ENCODE results near the gene SLX4IP.

SLX4IP gene

DNA sequence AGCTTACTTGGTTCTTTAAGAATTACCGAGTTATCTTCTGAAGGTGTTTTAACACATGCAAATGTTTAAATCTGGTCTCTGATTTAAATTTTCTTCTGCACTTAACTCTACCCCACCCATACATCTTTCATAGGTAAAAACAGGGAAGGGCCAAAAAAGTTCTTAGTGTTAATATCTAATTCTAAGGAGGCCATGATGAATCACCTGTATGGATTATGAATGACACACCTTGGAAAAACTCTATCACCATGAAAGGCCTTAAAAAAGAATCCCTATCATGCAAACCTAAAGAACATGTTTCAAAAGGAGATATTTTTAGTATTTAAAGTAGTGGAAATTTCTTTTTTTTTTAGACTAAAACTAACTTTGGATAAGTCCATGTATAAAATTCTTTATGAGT, 54.7 kb downstream of the SLX4IP start:
- no peaks in the 10 kb centered on the region for H3K9me3 ChIP-seq (ENCODE audit: insufficient read depth, low read length)
- no peak overlapping the region for H3K27ac ChIP-seq (ENCODE audit: low read length)
- H3K27me3 ChIP-seq (ENCODE audit: low read depth, low read length) = no peaks in the 10 kb centered on the region
- H3K9ac ChIP-seq (ENCODE audit: low read length) = no peak overlapping the region
- H3K4me2 ChIP-seq (ENCODE audit: low read length) = no peak overlapping the region
- no peaks in the 10 kb centered on the region for H3K36me3 ChIP-seq (replicated peaks; ENCODE audit: low read depth, low read length)
- H2AFZ ChIP-seq (ENCODE audit: low read depth, low read length) = no peak overlapping the region
- H4K20me1 ChIP-seq (ENCODE audit: insufficient read depth, low read length) = no peaks in the 10 kb centered on the region
- H3K79me2 ChIP-seq (ENCODE audit: low read length) = no peaks in the 10 kb centered on the region
- peaks cover 13% of the 10 kb centered on the region for H3K4me1 ChIP-seq (ENCODE audit: low read length)
- TF ChIP-seq, protein P1, sequence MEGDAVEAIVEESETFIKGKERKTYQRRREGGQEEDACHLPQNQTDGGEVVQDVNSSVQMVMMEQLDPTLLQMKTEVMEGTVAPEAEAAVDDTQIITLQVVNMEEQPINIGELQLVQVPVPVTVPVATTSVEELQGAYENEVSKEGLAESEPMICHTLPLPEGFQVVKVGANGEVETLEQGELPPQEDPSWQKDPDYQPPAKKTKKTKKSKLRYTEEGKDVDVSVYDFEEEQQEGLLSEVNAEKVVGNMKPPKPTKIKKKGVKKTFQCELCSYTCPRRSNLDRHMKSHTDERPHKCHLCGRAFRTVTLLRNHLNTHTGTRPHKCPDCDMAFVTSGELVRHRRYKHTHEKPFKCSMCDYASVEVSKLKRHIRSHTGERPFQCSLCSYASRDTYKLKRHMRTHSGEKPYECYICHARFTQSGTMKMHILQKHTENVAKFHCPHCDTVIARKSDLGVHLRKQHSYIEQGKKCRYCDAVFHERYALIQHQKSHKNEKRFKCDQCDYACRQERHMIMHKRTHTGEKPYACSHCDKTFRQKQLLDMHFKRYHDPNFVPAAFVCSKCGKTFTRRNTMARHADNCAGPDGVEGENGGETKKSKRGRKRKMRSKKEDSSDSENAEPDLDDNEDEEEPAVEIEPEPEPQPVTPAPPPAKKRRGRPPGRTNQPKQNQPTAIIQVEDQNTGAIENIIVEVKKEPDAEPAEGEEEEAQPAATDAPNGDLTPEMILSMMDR (IDR thresholded peaks at IDR 0.05; ENCODE audit: low read depth, low read length) = no peak
- no peak for TF ChIP-seq EZH2phosphoT487 (IDR thresholded peaks at IDR 0.05; ENCODE audit: low read depth)
- no peak overlapping the region for H3K4me3 ChIP-seq (ENCODE audit: low read length)

DNA sequence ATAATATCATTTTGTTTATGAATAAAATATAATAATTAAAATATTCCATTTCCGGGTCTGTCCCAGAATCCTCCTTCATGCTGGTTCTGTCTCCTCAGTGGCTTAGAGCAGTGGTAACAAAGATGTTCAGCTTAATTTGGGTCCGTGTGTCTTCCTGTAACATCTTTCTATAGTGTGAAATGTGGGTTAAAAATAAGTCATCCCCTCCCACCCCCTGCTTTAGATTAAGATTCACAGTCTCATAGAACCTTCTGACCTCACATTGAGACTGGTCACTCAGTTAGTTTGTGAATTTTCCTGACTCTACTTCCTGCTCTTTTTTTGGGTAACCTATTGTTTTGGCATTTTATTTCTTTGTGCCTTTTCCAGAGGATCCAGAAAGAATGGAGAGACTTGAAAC, 55.2 kb downstream of the SLX4IP start:
- Histone ChIP-seq H3K9ac (ENCODE audit: low read length) (no peak overlapping the region), H4K20me1 (ENCODE audit: insufficient read depth, low read length) (no peaks in the 10 kb centered on the region), H2AFZ (ENCODE audit: low read depth, low read length) (no peak overlapping the region), H3K9me3 (ENCODE audit: insufficient read depth, low read length) (no peaks in the 10 kb centered on the region), H3K4me3 (ENCODE audit: low read length) (no peak overlapping the region), H3K4me1 (ENCODE audit: low read length) (peaks cover 13% of the 10 kb centered on the region), H3K4me2 (ENCODE audit: low read length) (no peak overlapping the region), H3K36me3 (replicated peaks; ENCODE audit: low read depth, low read length) (no peaks in the 10 kb centered on the region), H3K27me3 (ENCODE audit: low read depth, low read length) (no peaks in the 10 kb centered on the region), H3K79me2 (ENCODE audit: low read length) (no peaks in the 10 kb centered on the region), H3K27ac (ENCODE audit: low read length) (no peak overlapping the region)
- no peak for TF ChIP-seq EZH2phosphoT487 (IDR thresholded peaks at IDR 0.05; ENCODE audit: low read depth)
- TF ChIP-seq, protein P1 (IDR thresholded peaks at IDR 0.05; ENCODE audit: low read depth, low read length) = no peak

DNA sequence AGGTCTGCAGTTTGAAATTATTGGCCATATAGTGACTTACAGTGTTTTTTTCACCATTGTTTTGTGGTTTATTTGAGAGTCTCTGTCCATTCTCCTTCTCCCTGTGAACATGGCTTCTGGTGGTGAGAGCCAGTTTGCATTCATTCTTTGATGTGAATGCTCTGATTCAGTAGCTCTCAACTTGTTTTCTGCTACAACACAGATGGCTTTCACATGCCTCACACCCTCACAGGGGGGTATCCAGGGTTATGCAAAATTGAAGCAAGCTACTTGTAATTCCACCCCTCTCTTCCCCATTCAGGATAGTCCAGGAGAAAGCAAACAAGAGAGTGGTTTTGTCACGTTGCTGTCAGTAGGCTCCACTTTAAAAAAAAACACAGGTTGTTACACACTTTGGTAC, 55.6 kb downstream of the SLX4IP start:
- H3K36me3 ChIP-seq (replicated peaks; ENCODE audit: low read depth, low read length) = no peaks in the 10 kb centered on the region
- TF ChIP-seq EZH2phosphoT487 (IDR thresholded peaks at IDR 0.05; ENCODE audit: low read depth) = no peak
- TF ChIP-seq, protein P1 (IDR thresholded peaks at IDR 0.05; ENCODE audit: low read depth, low read length) = no peak
- H2AFZ ChIP-seq (ENCODE audit: low read depth, low read length) = no peak overlapping the region
- H3K4me1 ChIP-seq (ENCODE audit: low read length) = peaks cover 13% of the 10 kb centered on the region
- no peak overlapping the region for H3K4me2 ChIP-seq (ENCODE audit: low read length)
- no peaks in the 10 kb centered on the region for H4K20me1 ChIP-seq (ENCODE audit: insufficient read depth, low read length)
- no peaks in the 10 kb centered on the region for H3K79me2 ChIP-seq (ENCODE audit: low read length)
- no peaks in the 10 kb centered on the region for H3K9me3 ChIP-seq (ENCODE audit: insufficient read depth, low read length)
- H3K27me3 ChIP-seq (ENCODE audit: low read depth, low read length) = no peaks in the 10 kb centered on the region
- no peak overlapping the region for H3K9ac ChIP-seq (ENCODE audit: low read length)
- no peak overlapping the region for H3K4me3 ChIP-seq (ENCODE audit: low read length)
- no peak overlapping the region for H3K27ac ChIP-seq (ENCODE audit: low read length)

DNA sequence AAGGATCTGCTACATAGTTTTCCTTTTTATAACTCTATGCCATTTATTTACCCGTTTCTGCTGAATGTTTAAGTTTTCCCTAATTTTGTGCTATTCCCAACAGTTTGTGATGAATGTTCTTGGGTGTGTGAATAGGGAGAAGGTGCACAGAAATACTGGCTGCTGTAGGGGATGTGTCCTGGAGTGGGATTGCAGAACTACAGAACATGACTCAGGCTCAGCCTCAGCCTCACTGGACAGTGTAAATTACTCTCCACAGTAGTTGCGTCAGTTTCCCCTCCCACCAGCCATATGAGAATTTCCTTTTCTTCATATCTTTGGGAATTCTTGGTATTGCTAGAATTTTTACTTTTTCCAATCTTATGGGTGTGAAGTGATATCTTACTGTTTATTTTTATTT, 57.0 kb downstream of the SLX4IP start:
- no peak for TF ChIP-seq EZH2phosphoT487 (IDR thresholded peaks at IDR 0.05; ENCODE audit: low read depth)
- TF ChIP-seq, protein P1 (IDR thresholded peaks at IDR 0.05; ENCODE audit: low read depth, low read length) = no peak
- Histone ChIP-seq H3K27me3 (ENCODE audit: low read depth, low read length) (no peaks in the 10 kb centered on the region), H3K9ac (ENCODE audit: low read length) (no peak overlapping the region), H3K36me3 (replicated peaks; ENCODE audit: low read depth, low read length) (no peaks in the 10 kb centered on the region), H3K27ac (ENCODE audit: low read length) (no peak overlapping the region), H4K20me1 (ENCODE audit: insufficient read depth, low read length) (no peaks in the 10 kb centered on the region), H3K4me2 (ENCODE audit: low read length) (no peak overlapping the region), H3K4me3 (ENCODE audit: low read length) (no peak overlapping the region), H3K79me2 (ENCODE audit: low read length) (no peaks in the 10 kb centered on the region), H2AFZ (ENCODE audit: low read depth, low read length) (no peak overlapping the region), H3K4me1 (ENCODE audit: low read length) (peaks cover 15% of the 10 kb centered on the region), H3K9me3 (ENCODE audit: insufficient read depth, low read length) (no peaks in the 10 kb centered on the region)
